NCI-H82 (cell line): ENCODE results near the gene DEAF1.

Experiments used
- DNase-seq: peaks from one replicate; lab custom pipeline; 2025; lab: John Stamatoyannopoulos, UW

Gene DEAF1

DNA sequence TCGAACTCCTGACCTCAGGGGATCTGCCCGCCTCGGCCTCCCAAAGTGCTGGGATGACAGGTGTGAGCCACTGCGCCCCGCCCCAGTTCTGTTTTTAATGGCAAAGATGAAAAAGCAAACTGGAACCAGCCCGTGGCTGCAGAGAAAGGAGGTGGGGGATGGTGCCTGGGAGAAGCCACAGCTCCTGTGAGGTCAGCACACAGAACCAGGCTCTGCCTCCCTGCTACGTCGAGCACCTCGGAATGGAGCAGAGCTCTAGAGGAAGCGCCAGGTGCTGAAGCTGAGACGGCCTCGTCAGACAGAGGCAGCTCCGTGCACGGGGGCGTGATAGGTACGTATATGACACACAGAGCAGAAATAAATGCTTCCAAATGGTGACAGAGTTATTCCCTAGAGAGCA is 49.5 kb downstream of the DEAF1 start:
- DNase-seq: no peak

GRCh38 chr11:643849-644738 is 50.9 kb downstream of the DEAF1 start:
- no peak for DNase-seq

GRCh38 chr11:643366-643765 is 51.7 kb downstream of the DEAF1 start:
- DNase-seq: no peak

- no peak for DNase-seq
Observed at GRCh38 chr11:641806-642370, 53.1 kb downstream of the DEAF1 start.

DNA sequence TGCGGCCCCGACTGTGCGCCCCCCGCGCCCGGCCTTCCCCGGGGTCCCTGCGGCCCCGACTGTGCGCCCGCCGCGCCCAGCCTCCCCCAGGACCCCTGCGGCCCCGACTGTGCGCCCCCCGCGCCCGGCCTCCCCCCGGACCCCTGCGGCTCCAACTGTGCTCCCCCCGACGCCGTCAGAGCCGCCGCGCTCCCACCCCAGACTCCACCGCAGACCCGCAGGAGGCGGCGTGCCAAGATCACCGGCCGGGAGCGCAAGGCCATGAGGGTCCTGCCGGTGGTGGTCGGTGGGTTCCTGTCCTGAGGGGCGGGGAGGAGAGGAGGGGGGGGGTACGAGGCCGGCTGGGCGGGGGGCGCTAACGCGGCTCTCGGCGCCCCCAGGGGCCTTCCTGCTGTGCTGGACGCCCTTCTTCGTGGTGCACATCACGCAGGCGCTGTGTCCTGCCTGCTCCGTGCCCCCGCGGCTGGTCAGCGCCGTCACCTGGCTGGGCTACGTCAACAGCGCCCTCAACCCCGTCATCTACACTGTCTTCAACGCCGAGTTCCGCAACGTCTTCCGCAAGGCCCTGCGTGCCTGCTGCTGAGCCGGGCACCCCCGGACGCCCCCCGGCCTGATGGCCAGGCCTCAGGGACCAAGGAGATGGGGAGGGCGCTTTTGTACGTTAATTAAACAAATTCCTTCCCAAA is 54.9 kb downstream of the DEAF1 start:
- no peak for DNase-seq

DNA sequence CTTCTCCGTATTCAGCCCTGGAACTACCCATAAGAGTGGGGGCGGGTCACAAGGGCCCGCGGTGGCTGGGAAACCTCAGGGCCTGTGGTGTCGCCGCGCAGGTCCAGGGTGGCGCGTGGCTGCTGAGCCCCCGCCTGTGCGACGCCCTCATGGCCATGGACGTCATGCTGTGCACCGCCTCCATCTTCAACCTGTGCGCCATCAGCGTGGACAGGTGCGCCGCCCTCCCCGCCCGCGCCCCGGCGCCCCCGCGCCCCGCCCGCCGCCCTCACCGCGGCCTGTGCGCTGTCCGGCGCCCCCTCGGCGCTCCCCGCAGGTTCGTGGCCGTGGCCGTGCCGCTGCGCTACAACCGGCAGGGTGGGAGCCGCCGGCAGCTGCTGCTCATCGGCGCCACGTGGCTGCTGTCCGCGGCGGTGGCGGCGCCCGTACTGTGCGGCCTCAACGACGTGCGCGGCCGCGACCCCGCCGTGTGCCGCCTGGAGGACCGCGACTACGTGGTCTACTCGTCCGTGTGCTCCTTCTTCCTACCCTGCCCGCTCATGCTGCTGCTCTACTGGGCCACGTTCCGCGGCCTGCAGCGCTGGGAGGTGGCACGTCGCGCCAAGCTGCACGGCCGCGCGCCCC is 55.6 kb downstream of the DEAF1 start:
- DNase-seq: no peak

- peak; percentile 62 for DNase-seq
Observed at GRCh38 chr11:638631-639331, 56.2 kb downstream of the DEAF1 start.

GRCh38 chr11:637593-638521 is 57.2 kb downstream of the DEAF1 start:
- peak; percentile 82 for DNase-seq

GRCh38 chr11:637333-637592 is 57.8 kb downstream of the DEAF1 start:
- no peak for DNase-seq

GRCh38 chr11:636511-637332 is 58.3 kb downstream of the DEAF1 start, which contains the start of gene DRD4:
TSS of gene DRD4 (plus strand) at chr11:637269. CDS start at chr11:637305, 36 bp downstream.
- DNase-seq: no peak

DNA sequence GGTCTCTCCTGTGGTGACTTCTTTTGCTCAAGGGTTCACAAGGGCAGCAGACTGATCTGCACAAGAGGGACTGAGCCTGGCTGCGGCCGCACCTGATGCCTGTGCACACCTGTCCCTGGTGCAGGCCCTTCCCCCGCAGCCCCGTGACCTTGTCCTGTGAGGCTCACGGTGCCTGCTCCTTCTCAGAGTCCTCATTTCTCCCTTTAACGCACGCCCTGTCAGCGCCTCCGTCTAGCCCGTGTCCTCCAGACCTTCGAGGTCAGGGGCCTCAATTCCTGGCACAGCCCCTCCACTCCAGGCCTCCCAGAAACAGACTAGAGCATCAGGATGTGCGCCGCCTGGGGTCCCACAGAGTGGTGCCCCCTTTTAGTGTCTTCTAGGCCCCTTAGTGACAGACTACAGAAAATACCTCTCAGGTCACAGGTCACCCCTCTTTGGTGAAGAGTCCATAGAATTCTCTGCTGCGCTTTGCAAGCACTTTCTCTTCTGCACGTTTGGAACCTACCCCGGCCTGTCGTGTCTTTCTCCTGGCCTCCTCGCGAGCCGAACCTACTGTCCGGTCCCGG is 59.0 kb downstream of the DEAF1 start:
- no peak for DNase-seq

- DNase-seq: no peak
Observed at GRCh38 chr11:630871-631270, 64.2 kb downstream of the DEAF1 start.

GRCh38 chr11:629237-629583 is 65.8 kb downstream of the DEAF1 start:
- DNase-seq: no peak

DNA sequence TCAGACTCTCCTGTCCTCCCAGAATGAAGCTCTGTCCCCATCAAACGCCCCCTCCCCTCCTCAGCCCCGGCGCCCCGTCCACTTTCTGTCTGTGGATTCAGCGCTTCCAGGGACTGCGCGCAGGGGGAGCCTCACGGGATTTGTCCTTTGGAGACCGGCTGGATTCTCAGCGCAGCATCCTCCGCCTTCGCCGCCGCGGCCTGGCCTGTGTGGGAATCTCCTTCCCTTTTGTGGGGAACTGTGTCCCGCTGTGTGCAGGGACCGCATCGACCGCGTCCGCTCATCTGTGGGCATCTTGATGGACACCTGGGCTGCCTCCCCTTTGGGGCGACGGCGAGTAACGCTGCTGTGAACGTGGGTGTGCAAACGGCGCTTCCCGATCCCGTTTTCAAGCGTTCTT is 67.0 kb downstream of the DEAF1 start:
- DNase-seq: no peak

DNA sequence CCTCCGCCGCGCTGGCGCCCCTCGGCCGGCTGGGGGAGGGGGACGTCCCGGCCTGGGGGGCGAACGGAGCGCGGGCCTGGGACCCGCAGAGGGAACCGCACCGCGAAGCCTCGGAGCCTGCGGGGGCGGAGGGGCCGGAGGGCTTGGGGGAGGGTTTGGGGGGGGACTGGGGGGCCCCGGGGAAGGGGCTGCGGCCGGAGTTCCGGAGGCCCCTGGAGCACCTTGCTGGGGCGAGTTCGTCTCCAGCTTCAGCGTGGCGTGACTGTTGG is 67.8 kb downstream of the DEAF1 start:
- DNase-seq: no peak

- no peak for DNase-seq
Observed at GRCh38 chr11:626475-627307, 68.3 kb downstream of the DEAF1 start, which contains the start of gene SCT. TSS of gene SCT (minus strand) at chr11:627181. CDS start at chr11:627143, 38 bp downstream.

DNA sequence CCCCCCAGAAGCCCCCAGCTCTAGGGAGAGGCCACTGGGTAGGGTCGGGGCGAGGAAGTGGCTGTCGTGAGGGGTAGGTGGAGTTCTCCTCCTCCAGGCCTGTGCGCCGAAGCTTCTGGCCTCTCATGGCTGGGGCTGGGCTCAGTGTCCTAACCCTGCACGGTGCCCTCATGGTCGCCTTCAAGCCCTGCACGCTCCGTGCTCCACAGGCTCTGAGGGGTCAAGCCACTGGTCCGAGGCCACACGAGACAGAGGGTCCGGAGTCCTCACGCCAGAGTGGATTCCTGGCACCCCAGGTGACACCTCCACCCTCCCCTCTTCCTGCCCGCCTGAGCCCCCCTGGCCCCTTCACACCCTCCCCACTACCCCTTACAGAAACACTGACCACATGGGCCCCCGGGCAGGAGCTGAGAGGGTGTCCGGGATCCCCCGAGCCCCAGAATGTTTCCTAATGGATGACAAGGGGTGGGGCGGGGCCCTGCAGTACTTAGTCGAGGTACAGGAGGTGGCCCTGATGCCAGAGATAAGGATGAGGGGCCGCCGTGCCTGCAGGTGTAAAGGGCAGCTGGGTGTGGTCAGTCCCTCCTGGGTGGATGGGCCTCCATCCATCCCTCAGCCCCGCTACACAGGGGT is 69.3 kb downstream of the DEAF1 start:
- DNase-seq: no peak
